ENCODE measurements around the gene NDUFAF3. TPM values are rescaled to one million over a fixed set of nuclear protein-coding genes. Genes with fewer than 3 reads are reported as not detected.
A peak's percentile ranks its signal among the peaks of the same experiment; 100 is the strongest.

Gene NDUFAF3
- total and polyA plus RNA-seq, 10 of the 15 experiments (the other 5 are each of a cell fraction or from before 2014, with no cell fraction given) = 25.4 to 228 (median 63.9) TPM

DNA sequence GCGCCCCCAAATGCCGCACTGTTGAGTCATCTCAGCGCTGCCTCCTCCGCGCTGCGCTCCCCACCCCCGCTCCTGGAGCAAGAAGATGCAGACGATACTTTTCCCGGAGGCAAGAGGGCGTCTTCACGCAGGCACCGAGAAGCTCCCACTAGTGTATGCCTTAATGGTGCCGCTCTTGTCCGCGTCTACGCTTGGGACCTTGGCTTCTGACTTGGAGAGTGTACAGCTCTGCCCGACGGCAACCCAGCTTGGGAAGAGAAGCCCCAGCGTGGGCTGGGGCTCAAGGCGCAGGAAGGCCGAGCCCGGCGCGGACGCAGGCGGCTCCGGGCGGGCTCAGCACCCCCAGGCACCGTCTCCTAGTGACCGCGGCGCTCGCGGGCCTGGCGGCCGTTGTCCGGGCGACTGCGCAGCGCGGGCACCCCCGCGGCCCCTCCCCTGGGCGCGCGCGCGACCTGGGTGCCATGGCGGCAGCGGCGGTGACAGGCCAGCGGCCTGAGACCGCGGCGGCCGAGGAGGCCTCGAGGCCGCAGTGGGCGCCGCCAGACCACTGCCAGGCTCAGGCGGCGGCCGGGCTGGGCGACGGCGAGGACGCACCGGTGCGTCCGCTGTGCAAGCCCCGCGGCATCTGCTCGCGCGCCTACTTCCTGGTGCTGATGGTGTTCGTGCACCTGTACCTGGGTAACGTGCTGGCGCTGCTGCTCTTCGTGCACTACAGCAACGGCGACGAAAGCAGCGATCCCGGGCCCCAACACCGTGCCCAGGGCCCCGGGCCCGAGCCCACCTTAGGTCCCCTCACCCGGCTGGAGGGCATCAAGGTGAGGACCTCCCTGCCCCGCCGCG, 31.9 kb upstream of the NDUFAF3 start, which contains the start of gene P4HTM (continued):
- TF ChIP-seq REST (IDR thresholded peaks at IDR 0.05; ENCODE audit: low read depth, low read length) = no peak
- peak; percentile 67; the same call in 1 of the 2 replicates for TF ChIP-seq NBN (IDR thresholded peaks at IDR 0.05)
- TF ChIP-seq NFIC (IDR thresholded peaks at IDR 0.05; ENCODE audit: low read depth, low read length) = no peak
- peak; percentile 39; the same call in 1 of the 2 replicates for TF ChIP-seq TAF1 (IDR thresholded peaks at IDR 0.05; ENCODE audit: borderline replicate concordance, low read depth, low read length)
- TF ChIP-seq RBBP5 (conservative IDR thresholded peaks at IDR 0.05) = no peak
- TF ChIP-seq STAT1 (conservative IDR thresholded peaks at IDR 0.05) = peak; percentile 69; the same call in 1 of the 2 replicates
- no peak for TF ChIP-seq ZNF207 (IDR thresholded peaks at IDR 0.05; ENCODE audit: borderline replicate concordance)
- TF ChIP-seq PBX3 (IDR thresholded peaks at IDR 0.05; ENCODE audit: insufficient replicate concordance, low read depth, low read length) = no peak
- no peak for TF ChIP-seq WRNIP1 (IDR thresholded peaks at IDR 0.05; ENCODE audit: borderline replicate concordance, low read depth, low read length)
- no peak for TF ChIP-seq CEBPZ (IDR thresholded peaks at IDR 0.05; ENCODE audit: low read depth, low read length)
- TF ChIP-seq MXI1 (IDR thresholded peaks at IDR 0.05; ENCODE audit: low read depth, low read length) = peak; percentile 89
- TF ChIP-seq IRF4 (IDR thresholded peaks at IDR 0.05; ENCODE audit: low read depth, low read length) = peak; percentile 79
- TF ChIP-seq PAX5 (IDR thresholded peaks at IDR 0.05; ENCODE audit: borderline replicate concordance, low read depth, low read length) = no peak
- TF ChIP-seq E2F8 (IDR thresholded peaks at IDR 0.05; ENCODE audit: low read depth, partially characterized antibody) = no peak
- TF ChIP-seq, protein P1, sequence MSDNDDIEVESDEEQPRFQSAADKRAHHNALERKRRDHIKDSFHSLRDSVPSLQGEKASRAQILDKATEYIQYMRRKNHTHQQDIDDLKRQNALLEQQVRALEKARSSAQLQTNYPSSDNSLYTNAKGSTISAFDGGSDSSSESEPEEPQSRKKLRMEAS (IDR thresholded peaks at IDR 0.05; ENCODE audit: low read depth, low read length) = 0 out of 2 replicates have a peak, but pooled peaks have one; percentile 9
- TF ChIP-seq SREBF2 (IDR thresholded peaks at IDR 0.05; ENCODE audit: low read length) = no peak

Data from GM12878 (cell line).